Loucy (cell line): Measurements from ENCODE around the gene WBP1L.
"Not testable (repeated sequence)": the region's sequence is repeated elsewhere in the genome, so short reads cannot be mapped to it uniquely, and the experiment has no call there.

Experiments used
- H2AFZ ChIP-seq: fragments of 200-600 bp; sonication (generic); 2 replicates; pipeline ENCODE4 v1.6.0; 2016; ENCODE audit warnings: antibody characterized with exemption, mild to moderate bottlenecking, low read length, moderate library complexity
- H3F3A ChIP-seq: fragments of 200-600 bp; 2 replicates; pipeline ENCODE4 v1.6.0; 2016; ENCODE audit warnings: antibody characterized with exemption, low read depth, mild to moderate bottlenecking
- H3K27me3 ChIP-seq: fragments of 200-600 bp; sonication (generic); 2 replicates; pipeline ENCODE4 v1.6.1; 2014; ENCODE audit warnings: low read length, mild to moderate bottlenecking; ENCODE audit not compliant: insufficient read depth, poor library complexity, severe bottlenecking
- H3K36me3 ChIP-seq: fragments of 200-600 bp; sonication (generic); 2 replicates; pipeline ENCODE4 v1.6.1; 2016; ENCODE audit warnings: low read length; ENCODE audit not compliant: insufficient read depth
- H3K4me1 ChIP-seq: fragments of 200-600 bp; sonication (generic); 2 replicates; pipeline ENCODE4 v1.5.1; 2014; ENCODE audit warnings: low read length, mild to moderate bottlenecking; ENCODE audit not compliant: insufficient read depth, poor library complexity, severe bottlenecking
- H3K4me2 ChIP-seq: fragments of 200-600 bp; sonication (generic); 2 replicates; pipeline ENCODE4 v1.6.0; 2014; ENCODE audit warnings: antibody characterized with exemption, low read length, low read depth, mild to moderate bottlenecking; ENCODE audit not compliant: poor library complexity, severe bottlenecking
- H3K4me3 ChIP-seq: fragments of 200-600 bp; sonication (generic); 2 replicates; pipeline ENCODE4 v1.5.1; 2014; ENCODE audit warnings: low read length, mild to moderate bottlenecking, mixed read lengths; ENCODE audit not compliant: poor library complexity, severe bottlenecking
- H3K79me2 ChIP-seq: fragments of 200-600 bp; sonication (generic); 2 replicates; pipeline ENCODE4 v1.6.1; 2014; ENCODE audit warnings: low read length; ENCODE audit not compliant: insufficient read depth
- H3K9ac ChIP-seq: fragments of 200-600 bp; sonication (generic); 2 replicates; pipeline ENCODE4 v1.6.0; 2014; ENCODE audit warnings: mild to moderate bottlenecking, low read depth, low read length, moderate library complexity; ENCODE audit not compliant: poor library complexity, severe bottlenecking
- H3K9me2 ChIP-seq: fragments of 200-600 bp; sonication (generic); replicated peaks from 2 replicates; pipeline ENCODE4 v1.6.1; 2016; ENCODE audit warnings: low read depth, low read length, mixed read lengths
- H3K9me3 ChIP-seq: fragments of 200-600 bp; sonication (generic); 2 replicates; pipeline ENCODE4 v1.6.1; 2014; ENCODE audit warnings: mild to moderate bottlenecking, antibody characterized with exemption, low read length, low read depth; ENCODE audit not compliant: insufficient read depth
- H4K20me1 ChIP-seq: fragments of 200-600 bp; sonication (generic); 2 replicates; pipeline ENCODE4 v1.6.0; 2014; ENCODE audit warnings: antibody characterized with exemption, low read length, mild to moderate bottlenecking; ENCODE audit not compliant: insufficient read depth, poor library complexity, severe bottlenecking
- CTCF ChIP-seq: fragments of 200-600 bp; sonication (generic); conservative IDR thresholded peaks from 2 replicates; pipeline ENCODE4 v1.5.1; 2014; ENCODE audit warnings: mild to moderate bottlenecking, antibody characterized with exemption, low read length
- EZH2phosphoT487 ChIP-seq: fragments of 200-600 bp; IDR thresholded peaks from 2 replicates; pipeline ENCODE4 v1.6.1; 2018; ENCODE audit warnings: antibody characterized with exemption, mild to moderate bottlenecking, moderate library complexity, borderline replicate concordance

Gene WBP1L

GRCh38 chr10:102757323-102757722, 13.6 kb downstream of the WBP1L start:
- Histone ChIP-seq H4K20me1 (no peaks in the 10 kb centered on the region), H3F3A (no peaks in the 10 kb centered on the region), H3K9me3 (no peaks in the 10 kb centered on the region), H3K4me2 (no peak overlapping the region), H3K9ac (no peak overlapping the region), H2AFZ (no peak overlapping the region), H3K79me2 (peaks cover 35% of the 10 kb centered on the region), H3K36me3 (no peaks in the 10 kb centered on the region), H3K4me3 (no peak overlapping the region), H3K4me1 (peaks cover 3% of the 10 kb centered on the region), H3K9me2 (no peaks in the 10 kb centered on the region), H3K27me3 (no peaks in the 10 kb centered on the region)
- no peak for TF ChIP-seq CTCF
- no peak for TF ChIP-seq EZH2phosphoT487

- Histone ChIP-seq H3K4me2 (no peak overlapping the region), H3K9me3 (no peaks in the 10 kb centered on the region), H3K79me2 (peaks cover 27% of the 10 kb centered on the region), H3K9me2 (no peaks in the 10 kb centered on the region), H2AFZ (no peak overlapping the region), H3K36me3 (no peaks in the 10 kb centered on the region), H3K27me3 (no peaks in the 10 kb centered on the region), H3F3A (no peaks in the 10 kb centered on the region), H3K4me1 (peaks cover 1% of the 10 kb centered on the region), H3K9ac (no peak overlapping the region), H4K20me1 (no peaks in the 10 kb centered on the region), H3K4me3 (no peak overlapping the region)
- no peak for TF ChIP-seq EZH2phosphoT487
- TF ChIP-seq CTCF: no peak
Measured at GRCh38 chr10:102758240-102758932, 14.6 kb downstream of the WBP1L start.

- H3K9ac ChIP-seq, H3K4me1 ChIP-seq: not testable (repeated sequence)
Measured at GRCh38 chr10:102758933-102759262, 15.2 kb downstream of the WBP1L start.

GRCh38 chr10:102759497-102760210, 15.9 kb downstream of the WBP1L start:
- Histone ChIP-seq H3K4me2 (no peak overlapping the region), H3K79me2 (peaks cover 15% of the 10 kb centered on the region), H4K20me1 (no peaks in the 10 kb centered on the region), H3K9me3 (no peaks in the 10 kb centered on the region), H3K27me3 (no peaks in the 10 kb centered on the region), H2AFZ (no peak overlapping the region), H3F3A (no peaks in the 10 kb centered on the region), H3K36me3 (no peaks in the 10 kb centered on the region), H3K4me1 (no peaks in the 10 kb centered on the region), H3K9me2 (no peaks in the 10 kb centered on the region), H3K4me3 (no peak overlapping the region), H3K9ac (no peak overlapping the region)
- TF ChIP-seq EZH2phosphoT487: no peak
- no peak for TF ChIP-seq CTCF

More at GRCh38 chr10:102758933-102759262, 15.2 kb downstream of the WBP1L start:
- not testable (repeated sequence) for H3K36me3 ChIP-seq, H3F3A ChIP-seq, H3K9me2 ChIP-seq, H4K20me1 ChIP-seq, H3K4me3 ChIP-seq, H3K9me3 ChIP-seq, H2AFZ ChIP-seq, H3K4me2 ChIP-seq, H3K27me3 ChIP-seq
- peaks cover 22% of the 10 kb centered on the region for H3K79me2 ChIP-seq
